KOPT-K1 (cell line): ENCODE measurements around the gene TNNT3.

Experiments used
- H3K27ac ChIP-seq: fragments of 200-600 bp; sonication (generic); 2 replicates; pipeline ENCODE4 v1.5.1; 2016; ENCODE audit warnings: antibody characterized with exemption, mild to moderate bottlenecking, low read depth, low read length; ENCODE audit not compliant: poor library complexity, severe bottlenecking
- H3K36me3 ChIP-seq: fragments of 200-600 bp; sonication (generic); 2 replicates; pipeline ENCODE4 v1.5.1; 2017; ENCODE audit warnings: antibody characterized with exemption, mild to moderate bottlenecking, low read length, moderate library complexity; ENCODE audit not compliant: insufficient read depth
- H3K9me3 ChIP-seq: fragments of 200-600 bp; sonication (generic); 2 replicates; pipeline ENCODE4 v1.5.1; 2017; ENCODE audit warnings: antibody characterized with exemption, low read length, mild to moderate bottlenecking; ENCODE audit not compliant: insufficient read depth, poor library complexity, severe bottlenecking

The TNNT3 gene

DNA sequence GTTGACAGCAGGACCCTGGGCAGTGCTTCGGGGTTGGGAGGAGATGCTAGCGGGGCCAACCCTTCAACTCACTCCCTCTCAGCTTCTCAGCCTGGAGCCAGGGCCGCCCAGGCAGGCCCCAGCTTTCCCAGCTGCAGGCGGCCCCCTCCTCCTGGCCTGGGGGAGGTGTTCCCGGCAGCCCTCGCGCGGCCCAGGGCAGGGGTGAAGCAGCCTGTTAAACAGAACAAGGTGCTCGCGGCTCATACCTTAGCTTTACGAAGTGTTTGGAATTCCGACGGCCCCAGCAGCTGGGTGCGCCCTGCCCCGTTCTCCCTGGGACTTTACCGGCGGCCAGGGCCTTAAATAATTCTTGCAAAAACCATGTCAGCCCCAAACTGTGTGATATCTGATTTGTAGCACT lies 44.8 kb downstream of the TNNT3 start:
- Histone ChIP-seq H3K9me3 (no peaks in the 10 kb centered on the region), H3K27ac (no peak overlapping the region), H3K36me3 (no peaks in the 10 kb centered on the region)

DNA sequence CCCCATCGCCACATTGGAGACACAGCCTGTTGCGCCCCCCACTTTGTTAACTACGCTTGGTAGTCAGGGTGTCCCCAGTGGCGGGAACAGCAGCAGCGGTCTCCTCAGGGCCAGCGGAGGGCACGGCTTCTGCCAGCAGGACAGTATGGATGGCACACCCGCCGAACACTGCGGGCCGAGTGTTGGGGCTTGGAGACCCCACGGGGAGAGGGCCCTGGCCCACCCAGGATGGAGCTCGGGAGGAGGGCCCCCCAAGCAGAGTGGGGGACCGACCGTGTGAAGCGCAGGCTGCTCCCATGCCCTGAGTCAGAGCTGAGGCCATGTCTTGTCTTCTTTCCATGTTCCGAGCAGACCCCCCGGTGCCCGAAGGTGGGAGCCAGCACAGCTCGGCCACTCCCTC lies 45.5 kb downstream of the TNNT3 start:
- Histone ChIP-seq H3K36me3 (no peaks in the 10 kb centered on the region), H3K9me3 (no peaks in the 10 kb centered on the region), H3K27ac (no peak overlapping the region)

DNA sequence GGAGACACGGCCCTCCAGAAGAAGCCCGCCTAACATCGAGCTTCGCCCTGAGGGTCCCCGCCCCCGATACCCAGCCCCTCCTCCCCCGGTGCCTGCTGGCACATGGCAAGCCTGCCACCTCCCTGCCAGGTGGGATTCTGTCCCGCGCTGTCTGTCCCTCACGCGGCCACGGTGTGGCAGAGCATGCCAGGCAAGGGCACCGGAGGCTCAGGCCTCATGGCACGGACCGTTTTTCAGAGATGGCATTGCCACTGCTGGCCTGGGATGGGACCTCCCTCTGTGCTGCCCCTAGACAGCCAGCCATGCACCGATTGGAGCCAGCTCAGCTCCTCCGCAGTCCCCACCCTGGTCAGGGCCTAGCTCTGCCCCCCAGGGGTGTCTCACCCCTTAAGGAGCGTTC lies 47.0 kb downstream of the TNNT3 start:
- Histone ChIP-seq H3K36me3 (no peaks in the 10 kb centered on the region), H3K9me3 (no peaks in the 10 kb centered on the region), H3K27ac (no peak overlapping the region)

DNA sequence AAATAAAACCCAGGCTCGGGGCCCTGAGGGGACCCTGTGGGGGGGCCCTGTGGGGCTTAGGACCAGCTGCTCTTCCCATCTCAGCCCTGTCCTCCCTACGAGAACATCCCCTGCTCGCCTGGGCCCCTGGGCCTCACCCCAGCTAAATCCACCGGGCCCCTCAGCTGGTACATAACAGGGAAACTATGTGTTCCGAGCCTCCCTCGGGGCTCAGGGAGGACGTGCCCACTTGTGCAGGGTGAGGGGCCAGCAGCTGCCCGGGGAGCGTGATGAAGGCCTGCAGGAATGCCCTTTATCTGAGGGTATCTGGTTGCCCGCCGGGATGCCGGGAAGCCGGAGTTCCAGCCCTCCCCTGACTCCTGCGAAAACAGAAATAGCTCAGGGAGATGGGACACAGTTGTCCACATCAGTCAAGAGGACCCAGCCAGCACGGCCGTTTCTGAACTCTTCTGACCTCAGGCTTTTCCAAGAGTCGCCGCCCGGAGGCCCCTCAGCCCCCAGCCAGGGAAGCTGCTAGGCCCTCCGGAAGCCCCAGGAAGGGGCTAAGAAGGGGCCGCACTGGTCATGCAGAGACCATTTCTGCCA lies 48.2 kb downstream of the TNNT3 start:
- no peaks in the 10 kb centered on the region for H3K36me3 ChIP-seq
- H3K27ac ChIP-seq, result no peak overlapping the region
- H3K9me3 ChIP-seq, result no peaks in the 10 kb centered on the region

DNA sequence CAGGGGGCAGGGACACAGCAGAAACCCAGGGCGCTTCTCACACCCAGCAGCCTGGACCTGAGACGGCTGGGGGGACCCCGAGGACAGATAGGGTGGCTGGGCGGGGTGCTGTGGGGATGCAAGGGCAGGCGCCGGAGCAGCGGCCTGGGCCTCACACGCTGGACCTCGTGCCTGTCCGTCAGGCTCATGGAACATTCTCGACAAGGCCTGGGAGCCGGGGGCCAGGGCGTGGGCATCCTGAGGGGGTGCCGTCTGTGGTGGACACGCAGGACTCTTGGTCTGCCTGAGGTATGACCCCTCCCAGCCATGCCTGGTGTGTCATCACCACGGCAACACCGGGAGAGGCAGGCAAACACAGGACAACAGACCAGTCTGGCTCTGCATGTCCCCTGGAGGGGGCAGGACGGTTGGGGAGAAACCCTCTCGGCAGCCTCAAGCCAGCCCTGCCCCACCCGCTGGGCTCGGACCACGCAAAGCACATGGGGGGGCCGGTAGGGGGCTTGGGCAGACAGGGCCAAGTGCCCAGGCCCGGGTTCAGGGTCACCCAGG lies 49.0 kb downstream of the TNNT3 start:
- Histone ChIP-seq H3K36me3 (no peaks in the 10 kb centered on the region), H3K9me3 (no peaks in the 10 kb centered on the region), H3K27ac (no peak overlapping the region)

DNA sequence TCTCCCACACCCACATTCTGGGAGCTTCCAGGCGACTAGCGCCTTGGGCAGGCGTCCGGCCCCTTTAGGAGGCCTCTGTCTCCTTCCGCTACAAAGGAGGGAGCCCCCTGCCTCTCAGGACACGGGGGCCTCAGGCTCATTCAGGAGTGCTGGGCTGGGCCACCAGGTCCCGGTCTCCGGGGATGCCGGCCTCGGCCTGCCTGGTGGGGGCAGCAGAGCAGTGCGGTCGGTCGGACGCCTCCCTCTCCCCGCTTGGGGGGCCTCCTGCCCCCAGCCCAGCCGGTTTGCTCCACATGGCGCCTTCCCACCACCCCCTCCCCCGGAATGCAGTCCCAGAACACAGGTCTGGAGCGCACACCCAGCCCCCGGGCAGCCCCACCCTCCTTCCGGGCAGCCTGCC lies 49.5 kb downstream of the TNNT3 start:
- Histone ChIP-seq H3K36me3 (no peaks in the 10 kb centered on the region), H3K9me3 (no peaks in the 10 kb centered on the region), H3K27ac (no peak overlapping the region)

DNA sequence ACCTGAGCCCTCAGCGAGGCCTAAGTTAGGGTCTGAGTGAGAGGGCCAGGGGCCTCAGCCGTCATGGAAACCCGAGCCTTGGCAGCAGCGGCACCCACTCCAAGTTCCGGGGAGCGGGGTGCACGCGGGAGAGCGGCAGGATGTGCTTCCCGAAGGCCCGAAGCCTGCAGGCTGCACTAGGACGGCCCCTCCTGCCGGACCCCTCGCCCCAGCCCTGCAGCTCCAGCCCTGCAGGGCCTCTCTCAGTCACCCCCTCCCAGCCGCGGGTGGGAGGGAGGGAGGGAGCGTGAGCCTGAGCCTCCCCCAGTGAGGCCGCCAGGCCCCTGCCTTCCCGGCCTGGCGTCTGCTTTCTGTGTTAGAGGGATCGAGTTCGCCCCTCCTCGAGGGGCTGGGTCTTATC lies 50.3 kb downstream of the TNNT3 start:
- Histone ChIP-seq H3K36me3 (no peaks in the 10 kb centered on the region), H3K9me3 (no peaks in the 10 kb centered on the region), H3K27ac (no peak overlapping the region)

DNA sequence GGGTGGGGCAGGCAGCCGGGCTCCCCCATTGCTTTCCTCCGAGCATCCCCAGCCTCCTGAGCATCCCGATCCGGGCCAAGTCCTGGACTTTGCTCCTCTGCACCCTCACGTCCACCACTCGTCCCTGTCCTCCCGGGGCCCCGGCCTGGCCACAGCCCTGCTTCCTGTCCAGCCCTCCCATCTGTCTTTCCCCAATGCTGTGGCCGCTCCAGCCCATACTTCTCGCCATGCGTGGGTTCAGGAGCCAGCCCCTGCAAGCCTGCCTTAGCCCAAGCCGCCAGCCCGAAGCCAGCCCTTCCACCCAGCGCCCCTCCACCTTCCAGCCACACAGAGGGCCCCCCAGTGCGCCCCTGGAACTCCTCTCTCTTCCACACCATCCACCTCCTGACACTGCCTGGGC lies 51.5 kb downstream of the TNNT3 start:
- H3K36me3 ChIP-seq, result no peaks in the 10 kb centered on the region
- H3K27ac ChIP-seq, result no peak overlapping the region
- H3K9me3 ChIP-seq, result no peaks in the 10 kb centered on the region

DNA sequence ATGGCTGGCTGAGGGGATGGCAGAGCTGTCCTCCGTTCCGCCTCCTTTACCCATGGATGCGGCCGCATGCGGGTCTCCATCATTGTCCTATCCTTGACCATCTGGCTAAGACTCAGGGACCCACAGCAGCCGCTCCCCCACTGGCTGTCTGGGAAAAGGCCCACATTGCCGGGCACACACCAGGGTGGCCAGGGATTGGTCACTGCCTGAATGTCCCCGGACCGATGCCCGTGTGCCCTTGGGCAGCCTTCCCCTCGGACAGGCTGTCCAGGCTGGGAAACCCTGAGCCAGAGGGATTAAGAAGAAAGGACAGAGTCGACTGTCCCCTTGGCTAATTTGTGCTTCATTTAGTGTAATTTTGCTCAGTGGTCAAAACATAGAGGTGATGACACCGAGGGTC lies 55.7 kb downstream of the TNNT3 start:
- no peak overlapping the region for H3K27ac ChIP-seq
- no peaks in the 10 kb centered on the region for H3K9me3 ChIP-seq
- H3K36me3 ChIP-seq, result no peaks in the 10 kb centered on the region

DNA sequence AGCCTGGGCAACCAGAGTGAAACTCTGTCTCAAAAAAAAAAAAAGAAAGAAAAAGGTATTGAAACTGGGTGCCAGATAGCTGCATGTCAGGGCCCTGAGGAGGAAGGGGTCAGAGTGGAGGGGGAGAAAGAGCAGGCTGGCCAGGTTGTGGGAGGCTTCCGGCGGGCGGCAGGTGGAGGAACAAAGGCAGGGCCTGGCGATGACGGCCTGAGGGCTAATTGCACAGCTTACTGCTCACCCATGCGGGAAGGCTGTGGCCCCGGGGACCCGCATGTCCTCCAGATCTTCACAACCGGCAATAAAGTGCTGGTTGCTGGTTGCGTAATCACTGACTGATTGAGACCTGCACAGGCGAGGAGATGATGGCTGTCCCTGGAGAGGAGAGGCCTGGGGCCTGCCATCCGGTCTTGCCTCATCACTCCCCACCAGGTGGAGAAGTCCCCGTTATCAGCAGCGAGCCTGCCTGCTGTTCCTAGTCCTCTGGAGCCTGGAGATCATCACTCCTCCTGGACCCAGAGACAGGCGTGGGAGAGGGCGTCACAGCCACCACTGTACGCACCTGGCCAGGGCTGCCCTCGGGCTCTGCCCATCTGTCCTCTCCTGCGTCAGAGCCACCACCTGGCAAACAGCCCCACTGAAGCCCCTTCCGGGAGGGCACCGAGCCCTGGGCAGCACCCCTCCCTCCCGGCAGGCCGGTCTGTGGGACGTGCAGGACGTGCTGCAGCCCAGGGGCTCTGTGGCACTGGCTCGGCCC lies 59.4 kb downstream of the TNNT3 start:
- Histone ChIP-seq H3K9me3 (no peaks in the 10 kb centered on the region), H3K36me3 (no peaks in the 10 kb centered on the region), H3K27ac (no peak overlapping the region)

DNA sequence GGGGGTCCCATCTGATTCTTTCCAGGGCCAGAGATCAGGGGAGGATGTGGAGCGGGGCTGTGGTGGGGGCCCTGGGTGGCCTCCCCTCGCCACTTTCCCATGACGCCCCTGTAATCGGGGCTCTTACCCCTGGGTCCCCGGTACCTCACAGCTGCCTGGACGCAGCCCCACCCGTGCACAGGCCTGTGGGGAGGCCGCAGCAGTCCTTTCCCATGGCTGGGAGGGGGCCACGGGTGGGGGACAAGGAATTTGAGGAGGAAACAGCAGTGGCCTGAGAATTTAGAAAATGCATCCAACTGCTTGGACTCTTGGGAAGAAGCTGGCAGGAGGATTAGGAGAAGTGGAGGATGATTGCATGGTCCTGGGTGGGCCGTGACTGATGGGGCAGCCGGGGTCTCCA lies 60.1 kb downstream of the TNNT3 start:
- Histone ChIP-seq H3K27ac (no peak overlapping the region), H3K9me3 (no peaks in the 10 kb centered on the region), H3K36me3 (no peaks in the 10 kb centered on the region)

DNA sequence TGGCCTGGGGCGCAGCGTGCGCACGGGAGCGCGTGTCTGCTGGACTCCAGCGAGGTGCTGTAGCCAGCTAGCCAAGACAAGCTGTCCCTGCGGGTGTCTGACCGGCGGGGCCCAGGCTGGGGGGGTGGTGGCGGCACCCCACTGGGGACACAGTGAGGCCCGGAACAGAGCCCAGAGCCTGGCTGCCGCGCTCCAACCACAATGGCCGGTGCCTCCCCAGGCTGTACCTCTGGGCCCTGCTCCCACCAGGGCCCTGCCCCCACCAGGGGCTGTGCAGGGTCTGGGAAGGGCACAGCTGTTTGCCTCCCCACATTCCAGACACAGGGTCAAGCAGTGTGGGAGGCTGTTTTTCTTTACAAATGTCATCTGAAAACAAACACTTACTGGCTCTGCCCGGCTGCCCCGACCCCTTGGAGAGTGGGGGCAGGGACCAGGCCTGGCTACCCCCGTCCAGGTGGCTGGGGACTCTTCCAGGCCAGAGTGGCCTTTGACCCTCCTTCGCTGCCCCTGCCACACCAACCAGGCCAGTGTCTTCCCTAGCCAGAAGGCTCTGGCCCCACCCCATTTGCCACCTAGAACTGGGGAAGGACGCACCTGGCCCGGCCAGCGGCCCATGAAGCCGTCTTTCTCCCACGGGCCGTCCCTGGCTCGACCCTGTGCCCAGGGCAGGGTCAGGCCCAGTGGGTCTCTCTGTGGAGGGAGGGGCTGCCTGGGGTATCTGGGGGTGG lies 63.5 kb downstream of the TNNT3 start:
- Histone ChIP-seq H3K27ac (no peak overlapping the region), H3K9me3 (no peaks in the 10 kb centered on the region), H3K36me3 (no peaks in the 10 kb centered on the region)

DNA sequence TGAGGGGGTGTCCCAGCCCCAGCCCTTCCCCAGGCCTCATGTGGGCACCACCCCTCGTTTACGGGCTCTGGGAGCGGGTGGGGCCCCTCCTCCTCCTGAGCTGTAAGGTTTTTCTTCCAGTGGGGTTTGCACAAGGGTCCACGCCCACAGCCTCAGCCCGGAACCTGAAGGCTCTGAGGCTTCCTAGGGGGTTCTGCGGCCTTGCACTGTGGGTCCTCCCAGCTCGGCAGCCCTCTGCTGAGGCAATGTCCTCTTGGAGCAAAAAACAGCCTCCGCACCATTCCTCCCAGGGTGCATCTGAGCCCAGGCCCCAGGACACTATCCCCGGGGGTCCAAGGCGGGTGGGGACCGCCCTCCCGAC lies 64.1 kb downstream of the TNNT3 start:
- Histone ChIP-seq H3K36me3 (no peaks in the 10 kb centered on the region), H3K9me3 (no peaks in the 10 kb centered on the region), H3K27ac (no peak overlapping the region)

DNA sequence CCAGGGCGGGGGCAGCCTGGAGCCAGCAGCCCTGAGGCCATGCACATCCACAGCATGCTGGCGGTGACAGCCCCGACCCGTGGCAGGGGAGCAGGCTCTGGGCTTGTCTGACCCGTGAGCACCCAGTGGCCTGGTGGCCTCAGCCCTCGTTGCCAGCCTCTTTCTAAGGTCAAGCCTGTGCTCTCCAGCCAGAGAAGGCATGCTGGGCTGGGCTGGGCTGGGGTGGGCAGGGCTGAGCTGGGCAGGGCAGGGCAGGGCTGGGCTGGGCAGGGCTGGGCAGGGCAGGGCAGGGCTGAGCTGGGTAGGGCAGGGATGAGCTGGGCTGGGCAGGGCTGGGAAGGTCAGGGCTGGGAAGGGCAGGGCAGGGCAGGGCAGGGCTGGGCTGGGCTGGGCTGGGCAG lies 67.5 kb downstream of the TNNT3 start:
- Histone ChIP-seq H3K36me3 (no peaks in the 10 kb centered on the region), H3K9me3 (no peaks in the 10 kb centered on the region), H3K27ac (no peak overlapping the region)

DNA sequence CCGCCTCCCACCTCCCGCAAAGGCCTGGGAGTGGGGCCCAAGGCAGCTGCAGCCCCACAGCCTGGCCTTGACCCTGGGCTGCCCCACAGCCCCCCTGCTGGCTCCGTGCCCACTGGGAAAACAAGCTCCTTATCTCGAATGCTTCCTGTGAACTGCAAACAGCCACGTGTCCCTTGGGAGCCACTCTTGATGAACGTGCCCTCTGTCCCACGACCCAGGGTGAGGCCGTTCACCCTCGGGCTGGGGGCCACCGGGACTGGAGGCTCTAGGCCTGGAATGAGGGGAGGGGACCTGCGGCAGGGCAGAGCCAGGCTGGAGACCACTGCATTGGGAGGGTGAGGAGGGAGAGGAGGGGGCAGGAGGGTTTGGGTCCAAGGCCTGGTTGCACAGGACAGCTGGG lies 68.7 kb downstream of the TNNT3 start:
- H3K27ac ChIP-seq, result no peak overlapping the region
- H3K36me3 ChIP-seq, result no peaks in the 10 kb centered on the region
- no peaks in the 10 kb centered on the region for H3K9me3 ChIP-seq
